ENCODE results near the gene WDR81.
"Not testable (repeated sequence)": the region's sequence is repeated elsewhere in the genome, so short reads cannot be mapped to it uniquely, and the experiment has no call there.

Gene WDR81

DNA sequence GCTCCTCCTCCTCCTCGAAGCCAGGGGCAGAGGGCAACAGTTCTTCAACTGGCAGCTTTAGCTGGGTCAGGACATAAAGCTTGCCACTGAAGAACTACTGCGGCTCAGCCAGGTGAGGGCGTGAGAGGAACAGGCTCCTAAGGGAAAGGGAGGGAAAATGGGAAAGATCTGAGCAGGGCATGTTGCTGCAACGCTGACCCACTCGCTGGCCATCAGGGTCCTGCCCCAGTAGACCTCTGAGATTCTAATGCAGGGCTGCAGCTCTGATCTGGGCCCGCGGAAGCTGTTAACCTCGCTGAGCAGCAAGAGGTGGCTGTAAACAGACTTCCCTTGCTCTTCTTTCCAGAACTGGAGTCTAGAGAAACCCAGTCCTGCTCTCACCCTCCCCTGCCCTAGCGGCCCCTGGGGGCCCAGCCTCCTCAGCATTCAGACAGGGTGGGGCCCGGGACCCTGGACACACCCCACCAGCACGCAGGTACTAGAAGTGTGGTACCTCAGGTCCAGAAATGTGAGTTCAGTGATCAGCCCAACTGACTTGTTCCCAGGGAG, 10.6 kb upstream of the WDR81 start:
- no peak for DNase-seq

DNA sequence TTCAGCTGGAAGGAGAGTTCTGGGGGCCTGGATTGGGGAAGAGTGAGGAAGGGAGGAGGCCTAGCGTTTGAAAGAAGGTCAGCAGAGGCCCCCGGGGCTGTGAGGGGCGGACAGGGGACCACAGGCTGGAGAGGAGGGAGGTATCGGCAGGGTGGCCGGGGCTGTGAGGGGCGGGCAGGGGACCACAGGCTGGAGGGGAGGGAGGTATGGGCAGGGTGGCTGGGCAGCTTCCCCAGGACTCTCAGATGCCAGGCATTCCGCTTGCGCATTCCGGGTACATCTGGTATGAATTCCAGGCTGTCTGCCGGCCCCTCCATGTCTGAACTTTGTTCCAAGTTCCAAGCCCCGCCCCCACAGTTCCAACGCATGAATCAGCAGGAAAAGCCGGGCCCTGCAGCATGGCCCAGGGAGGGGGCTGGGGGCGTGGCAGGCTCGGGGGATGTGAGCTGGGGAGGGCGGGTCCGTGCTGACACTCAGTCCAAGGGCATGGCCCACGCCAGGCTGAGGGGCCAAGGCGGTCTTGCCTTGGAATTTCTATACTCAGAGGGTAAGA, 10.0 kb upstream of the WDR81 start:
- no peak for DNase-seq

DNA sequence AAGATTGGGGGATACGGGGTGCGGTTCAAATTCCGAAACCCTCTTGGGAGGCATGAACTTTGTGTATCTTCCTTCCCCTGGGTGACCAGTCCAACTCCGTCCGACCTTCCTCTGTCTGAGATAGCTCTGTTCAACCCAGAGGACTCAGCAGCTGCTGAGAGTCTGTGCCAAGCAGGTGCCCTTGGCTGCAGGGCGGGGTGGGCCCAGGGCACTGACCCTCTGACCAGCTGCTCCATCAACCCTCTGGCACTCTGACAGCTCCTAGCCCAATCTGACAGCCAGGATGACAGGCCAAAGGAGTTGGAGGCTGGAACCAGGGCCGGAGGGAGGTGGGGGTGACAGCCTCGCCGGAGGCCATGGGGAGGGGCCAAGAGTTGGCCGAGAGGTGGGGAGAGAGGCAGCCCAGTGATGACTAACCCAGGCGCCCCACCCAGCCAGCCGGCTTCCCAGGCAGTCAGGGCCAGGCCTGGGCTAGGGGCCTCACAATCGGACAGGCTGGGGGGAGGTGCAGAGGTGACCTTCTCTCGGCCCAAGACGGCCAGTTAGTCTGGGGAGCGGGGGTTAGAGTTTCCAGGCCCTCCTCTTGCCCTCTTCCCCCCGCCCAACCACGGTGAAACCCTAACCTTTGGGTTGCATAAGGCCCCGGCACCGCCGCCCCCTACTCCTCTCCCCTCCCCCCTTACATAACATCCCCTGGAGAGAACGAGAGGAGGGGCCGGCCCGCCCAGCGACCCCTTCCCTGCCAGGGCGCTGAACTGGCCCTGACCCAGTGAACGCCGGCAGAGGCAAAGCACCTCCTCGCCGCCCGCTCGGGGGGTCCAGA, 9.3 kb upstream of the WDR81 start:
- no peak for DNase-seq

DNA sequence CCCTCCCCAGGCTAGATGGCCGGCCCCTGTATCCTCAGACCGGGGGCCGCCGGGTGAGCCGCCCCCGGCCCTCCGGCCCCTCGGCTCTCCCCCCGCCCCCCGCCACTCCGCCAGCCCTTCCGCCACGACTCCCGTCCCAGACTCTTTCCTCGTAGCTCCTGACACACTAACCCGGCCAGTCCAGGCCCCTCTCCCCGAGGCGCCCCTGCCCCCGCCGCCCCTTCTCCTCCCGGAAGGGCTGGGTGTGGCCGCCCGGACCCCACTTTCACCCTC, 8.8 kb upstream of the WDR81 start:
- DNase-seq = no peak

DNA sequence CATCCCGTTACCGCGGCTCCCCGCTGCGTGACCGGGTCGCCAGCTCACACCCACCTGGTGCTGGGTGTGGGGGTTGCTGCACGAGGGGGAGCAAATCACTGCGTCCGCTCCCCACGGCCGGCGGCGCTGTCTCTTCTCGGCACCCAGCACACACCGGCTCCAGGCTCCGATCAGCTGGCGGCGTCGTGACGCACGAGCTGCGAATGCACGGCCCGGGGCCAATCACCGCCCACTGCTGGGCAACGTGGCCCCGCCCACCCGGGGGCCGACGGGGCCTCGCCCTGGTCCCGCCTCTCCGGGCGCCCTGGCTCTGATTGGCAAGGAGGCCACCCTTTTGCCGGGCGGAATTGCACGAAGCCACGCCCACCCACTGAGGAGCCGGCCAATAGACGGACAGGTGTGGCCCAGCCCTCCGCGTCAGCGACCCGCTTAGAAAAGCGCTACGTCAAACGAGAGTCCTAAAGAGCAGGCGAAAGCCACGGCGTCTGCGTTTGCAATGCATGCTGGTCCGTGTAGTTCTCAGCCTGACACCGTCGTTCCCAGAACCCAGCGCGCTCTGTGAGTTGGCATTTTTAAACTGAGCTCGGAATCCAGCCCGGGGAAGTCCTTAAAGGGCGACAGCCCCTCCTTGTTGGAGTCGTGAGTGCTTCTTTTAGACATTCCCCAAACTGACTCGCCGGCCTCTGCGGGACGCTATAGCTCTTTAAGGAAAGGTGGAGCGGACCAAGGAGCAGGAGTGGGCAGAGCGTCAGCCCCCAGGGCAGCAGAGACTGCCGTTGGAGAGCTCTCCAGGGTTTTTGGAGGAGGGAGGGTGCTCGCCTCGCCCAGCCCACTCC, 8.2 kb upstream of the WDR81 start:
- peak; percentile 98 for DNase-seq

DNA sequence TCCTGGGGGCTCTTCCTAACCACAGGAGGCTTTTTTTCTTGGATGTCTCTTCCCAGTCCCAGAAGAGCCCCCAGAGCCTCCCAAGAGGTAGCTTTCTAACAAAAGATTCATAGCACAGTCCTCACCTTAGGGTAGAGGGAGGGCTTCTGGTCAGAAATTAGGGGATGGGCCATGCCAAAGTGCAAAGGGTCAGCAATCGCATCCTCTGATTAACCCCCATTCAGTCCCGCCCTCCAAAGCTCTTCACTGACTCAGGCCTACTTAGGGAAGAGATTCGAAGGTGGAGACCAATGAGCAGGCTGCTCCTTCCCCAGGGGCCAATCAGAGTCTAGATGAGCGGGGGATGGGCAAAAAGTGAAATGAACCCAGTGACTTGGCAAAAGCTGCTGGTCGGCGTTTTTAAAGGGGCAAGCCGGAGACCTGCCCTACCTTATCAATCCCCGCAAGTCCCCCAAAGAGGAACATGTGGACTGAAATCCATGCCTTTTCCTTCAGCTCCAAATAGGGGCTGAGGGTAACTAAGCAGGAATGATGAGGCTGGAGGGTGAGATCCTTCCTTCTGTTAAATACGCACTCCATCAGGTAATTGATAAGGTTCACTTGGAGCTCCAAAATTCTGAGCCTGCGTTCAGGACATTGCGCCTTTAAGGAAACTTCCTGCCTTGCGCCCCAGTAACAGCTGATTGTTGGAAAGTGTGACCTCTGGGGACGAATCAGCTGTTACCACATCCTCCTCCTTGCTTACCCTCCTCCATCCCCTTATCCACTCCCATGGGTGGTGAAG, 7.4 kb upstream of the WDR81 start:
- DNase-seq = peak; percentile 89

DNA sequence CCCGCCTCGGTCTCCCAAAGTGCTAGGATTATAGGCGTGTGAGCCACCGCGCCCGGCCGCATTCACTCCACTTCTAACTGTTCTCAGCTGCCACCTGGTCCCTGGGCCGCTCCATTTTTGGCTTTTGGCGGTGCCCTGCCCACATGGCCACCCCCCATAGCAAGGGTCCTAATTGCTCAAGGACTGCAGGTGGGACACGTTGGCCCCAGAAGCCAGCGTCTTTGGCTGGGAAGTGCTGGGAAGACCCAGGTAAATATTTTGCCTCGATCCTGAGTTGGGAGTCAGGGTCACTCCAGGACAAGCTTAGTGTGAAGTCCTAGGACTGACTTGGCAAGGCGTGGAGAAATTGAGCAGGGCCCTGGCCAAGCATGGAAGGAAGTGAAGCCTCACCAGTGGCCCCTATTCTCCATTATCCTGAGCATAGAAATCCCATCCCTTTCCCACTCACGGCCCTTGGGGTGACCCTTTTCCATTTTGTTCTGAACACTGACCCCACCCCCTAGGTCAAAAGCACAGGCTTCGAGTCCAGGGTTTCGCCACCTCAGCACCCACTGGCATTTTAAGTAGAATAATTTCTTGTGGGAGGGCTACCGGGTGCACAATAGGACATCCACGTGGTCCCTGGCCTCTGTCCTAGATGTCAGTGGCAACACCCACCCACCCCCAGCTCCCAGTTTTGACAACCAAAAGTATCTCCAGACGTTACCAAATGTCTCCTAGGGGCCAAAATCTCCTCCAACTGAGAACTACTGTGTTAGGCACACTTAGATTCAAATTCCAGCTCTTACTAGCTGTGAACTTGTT, 5.9 kb upstream of the WDR81 start:
- no peak for DNase-seq

DNA sequence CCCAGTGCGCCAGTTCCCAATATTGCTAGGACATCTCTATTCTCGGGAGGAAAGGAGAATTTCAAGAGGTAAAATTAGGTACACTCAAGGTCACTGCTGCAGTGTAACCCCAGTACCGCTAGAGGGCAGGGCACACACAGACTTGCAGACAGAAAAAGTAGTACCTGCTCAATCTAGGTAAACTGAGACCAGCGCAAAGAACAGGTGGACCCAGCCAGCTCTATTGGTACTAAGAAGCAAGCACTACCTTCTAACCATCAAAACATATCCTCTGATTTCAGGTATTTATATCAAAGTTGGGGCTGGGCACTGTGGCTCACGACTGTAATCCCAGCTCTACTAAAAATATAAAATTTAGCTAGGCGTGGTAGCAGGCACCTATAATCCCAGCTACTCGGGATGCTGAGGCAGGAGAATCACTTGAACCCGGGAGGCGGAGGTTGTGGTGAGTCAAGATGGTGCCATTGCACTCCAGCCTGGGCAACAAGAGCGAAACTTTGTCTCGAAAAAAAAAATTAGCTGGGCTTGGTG, 3.6 kb upstream of the WDR81 start:
- no peak for DNase-seq

DNA sequence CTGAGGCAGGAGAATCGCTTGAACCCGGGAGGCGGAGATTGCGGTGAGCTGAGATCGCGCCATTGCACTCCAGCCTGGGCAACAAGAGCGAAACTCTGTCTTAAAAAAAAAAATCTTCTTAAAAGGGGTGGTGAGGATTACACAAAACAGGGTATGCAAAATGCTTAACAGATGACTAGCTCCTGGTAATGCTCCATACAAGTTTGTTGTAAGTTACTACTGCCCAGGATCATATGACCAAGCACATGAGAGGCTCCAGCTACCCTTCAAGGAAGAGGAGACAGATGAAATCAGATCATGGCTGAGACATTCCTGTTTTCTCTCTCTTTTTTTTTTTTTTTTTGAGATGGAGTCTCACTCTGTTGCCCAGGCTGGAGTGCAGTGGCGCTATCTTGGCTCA, 2.5 kb upstream of the WDR81 start:
- not testable (repeated sequence) for DNase-seq

DNA sequence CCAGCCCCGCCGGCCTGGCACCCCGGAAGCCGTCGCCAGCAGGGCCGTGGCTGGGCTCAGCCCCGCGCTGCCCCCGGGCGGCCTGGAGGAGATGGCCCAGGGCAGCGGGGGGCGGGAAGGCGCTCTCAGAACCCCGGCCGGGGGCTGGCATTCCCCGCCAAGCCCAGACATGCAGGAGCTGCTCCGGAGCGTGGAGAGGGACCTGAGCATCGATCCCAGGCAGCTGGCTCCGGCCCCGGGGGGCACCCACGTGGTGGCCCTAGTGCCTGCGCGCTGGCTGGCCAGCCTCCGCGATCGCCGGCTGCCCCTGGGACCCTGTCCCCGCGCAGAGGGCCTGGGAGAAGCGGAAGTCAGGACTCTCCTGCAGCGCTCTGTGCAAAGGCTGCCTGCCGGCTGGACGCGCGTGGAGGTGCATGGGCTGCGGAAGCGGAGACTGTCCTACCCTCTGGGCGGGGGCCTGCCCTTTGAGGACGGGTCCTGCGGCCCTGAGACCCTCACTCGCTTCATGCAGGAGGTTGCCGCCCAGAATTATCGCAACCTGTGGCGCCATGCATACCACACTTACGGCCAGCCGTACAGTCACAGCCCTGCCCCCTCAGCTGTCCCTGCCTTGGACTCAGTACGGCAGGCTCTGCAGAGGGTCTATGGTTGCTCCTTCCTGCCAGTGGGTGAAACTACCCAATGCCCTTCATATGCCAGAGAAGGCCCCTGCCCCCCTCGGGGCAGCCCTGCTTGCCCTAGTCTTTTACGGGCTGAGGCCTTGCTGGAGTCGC, 551 bp downstream of the WDR81 start:
- DNase-seq = no peak

DNA sequence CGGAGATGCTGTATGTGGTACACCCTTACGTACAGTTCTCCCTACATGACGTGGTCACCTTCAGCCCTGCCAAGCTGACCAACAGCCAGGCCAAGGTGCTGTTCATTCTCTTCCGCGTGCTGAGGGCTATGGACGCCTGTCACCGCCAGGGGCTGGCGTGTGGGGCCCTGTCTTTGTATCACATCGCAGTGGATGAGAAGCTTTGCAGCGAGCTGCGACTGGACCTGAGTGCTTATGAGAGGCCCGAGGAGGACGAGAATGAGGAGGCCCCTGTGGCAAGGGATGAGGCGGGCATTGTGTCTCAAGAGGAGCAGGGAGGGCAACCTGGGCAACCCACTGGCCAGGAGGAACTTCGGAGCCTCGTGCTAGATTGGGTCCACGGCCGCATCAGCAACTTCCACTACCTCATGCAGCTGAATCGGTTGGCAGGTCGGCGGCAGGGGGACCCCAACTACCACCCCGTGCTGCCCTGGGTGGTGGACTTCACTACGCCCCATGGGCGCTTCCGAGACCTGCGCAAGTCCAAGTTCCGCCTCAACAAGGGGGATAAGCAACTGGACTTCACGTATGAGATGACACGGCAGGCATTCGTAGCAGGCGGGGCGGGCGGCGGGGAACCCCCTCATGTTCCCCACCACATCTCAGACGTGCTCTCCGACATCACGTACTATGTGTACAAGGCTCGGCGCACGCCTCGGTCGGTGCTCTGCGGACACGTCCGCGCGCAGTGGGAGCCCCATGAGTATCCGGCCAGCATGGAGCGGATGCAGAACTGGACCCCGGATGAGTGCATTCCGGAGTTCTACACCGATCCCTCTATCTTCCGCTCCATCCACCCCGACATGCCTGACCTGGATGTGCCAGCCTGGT, 1.4 kb downstream of the WDR81 start:
- no peak for DNase-seq

DNA sequence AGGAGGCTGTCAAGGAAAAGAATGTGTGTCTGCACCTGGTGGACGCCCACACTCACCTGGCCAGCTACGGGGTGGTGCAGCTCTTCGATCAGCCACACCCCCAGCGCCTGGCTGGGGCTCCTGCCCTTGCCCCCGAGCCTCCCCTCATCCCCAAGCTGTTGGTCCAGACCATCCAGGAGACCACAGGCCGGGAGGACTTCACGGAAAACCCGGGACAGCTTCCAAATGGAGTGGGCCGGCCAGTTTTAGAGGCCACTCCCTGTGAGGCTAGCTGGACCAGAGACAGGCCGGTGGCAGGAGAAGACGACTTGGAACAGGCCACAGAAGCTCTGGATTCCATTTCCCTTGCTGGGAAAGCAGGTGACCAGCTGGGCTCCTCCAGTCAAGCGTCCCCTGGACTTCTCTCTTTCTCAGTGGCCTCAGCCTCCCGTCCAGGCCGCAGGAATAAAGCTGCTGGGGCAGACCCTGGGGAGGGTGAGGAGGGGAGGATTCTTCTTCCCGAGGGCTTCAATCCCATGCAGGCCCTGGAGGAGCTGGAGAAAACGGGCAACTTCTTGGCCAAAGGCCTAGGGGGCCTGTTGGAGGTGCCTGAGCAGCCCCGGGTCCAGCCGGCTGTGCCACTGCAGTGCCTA, 2.2 kb downstream of the WDR81 start:
- no peak for DNase-seq

DNA sequence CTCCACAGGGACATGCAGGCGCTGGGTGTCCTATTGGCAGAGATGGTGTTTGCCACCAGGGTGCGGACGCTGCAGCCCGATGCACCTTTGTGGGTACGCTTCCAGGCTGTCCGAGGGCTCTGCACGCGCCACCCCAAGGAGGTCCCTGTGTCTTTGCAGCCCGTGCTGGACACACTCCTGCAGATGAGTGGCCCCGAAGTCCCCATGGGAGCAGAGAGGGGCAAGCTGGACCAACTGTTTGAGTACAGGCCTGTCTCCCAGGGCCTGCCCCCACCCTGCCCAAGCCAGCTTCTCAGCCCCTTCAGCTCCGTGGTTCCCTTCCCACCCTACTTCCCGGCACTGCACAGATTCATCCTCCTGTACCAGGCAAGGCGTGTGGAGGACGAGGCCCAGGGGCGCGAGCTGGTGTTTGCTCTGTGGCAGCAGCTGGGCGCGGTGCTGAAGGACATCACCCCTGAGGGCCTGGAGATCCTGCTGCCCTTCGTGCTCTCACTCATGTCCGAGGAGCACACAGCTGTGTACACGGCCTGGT, 2.8 kb downstream of the WDR81 start:
- DNase-seq = no peak

DNA sequence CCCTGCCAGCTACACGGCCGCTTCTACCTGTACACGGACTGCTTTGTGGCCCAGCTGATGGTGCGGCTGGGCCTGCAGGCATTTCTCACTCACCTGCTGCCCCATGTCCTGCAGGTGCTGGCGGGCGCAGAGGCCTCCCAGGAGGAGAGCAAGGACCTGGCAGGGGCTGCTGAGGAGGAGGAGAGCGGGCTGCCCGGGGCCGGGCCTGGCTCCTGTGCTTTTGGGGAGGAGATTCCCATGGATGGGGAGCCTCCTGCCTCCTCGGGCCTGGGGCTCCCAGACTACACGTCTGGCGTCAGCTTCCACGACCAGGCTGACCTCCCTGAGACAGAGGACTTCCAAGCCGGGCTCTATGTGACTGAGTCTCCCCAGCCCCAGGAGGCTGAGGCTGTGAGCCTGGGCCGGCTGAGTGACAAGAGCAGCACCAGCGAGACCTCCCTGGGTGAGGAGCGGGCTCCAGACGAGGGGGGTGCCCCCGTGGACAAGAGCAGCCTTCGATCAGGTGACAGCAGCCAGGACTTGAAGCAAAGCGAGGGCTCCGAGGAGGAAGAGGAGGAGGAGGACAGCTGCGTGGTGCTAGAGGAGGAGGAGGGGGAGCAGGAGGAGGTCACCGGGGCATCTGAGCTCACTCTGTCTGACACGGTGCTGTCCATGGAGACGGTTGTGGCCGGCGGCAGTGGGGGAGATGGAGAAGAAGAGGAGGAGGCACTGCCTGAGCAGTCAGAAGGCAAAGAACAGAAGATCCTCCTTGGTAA, 3.5 kb downstream of the WDR81 start:
- no peak for DNase-seq

DNA sequence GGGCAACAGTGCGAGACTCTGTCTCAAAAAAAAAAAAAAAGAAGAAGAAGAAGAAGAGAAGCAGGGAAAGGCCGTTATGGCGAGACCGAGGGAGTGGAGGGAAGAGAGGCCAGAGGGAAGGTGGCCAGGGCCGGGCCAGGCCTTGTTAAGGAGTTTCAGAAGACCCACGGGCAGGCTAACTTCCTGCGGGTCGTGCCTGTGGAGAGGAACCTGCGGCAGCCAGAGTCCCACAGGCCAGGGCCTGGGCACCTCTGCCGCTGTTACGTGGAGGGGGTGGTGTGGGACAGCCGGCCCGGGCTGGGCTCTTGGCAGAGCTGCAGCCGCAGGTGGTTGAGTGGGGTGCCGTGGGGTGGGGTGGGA, 5.4 kb downstream of the WDR81 start:
- no peak for DNase-seq

DNA sequence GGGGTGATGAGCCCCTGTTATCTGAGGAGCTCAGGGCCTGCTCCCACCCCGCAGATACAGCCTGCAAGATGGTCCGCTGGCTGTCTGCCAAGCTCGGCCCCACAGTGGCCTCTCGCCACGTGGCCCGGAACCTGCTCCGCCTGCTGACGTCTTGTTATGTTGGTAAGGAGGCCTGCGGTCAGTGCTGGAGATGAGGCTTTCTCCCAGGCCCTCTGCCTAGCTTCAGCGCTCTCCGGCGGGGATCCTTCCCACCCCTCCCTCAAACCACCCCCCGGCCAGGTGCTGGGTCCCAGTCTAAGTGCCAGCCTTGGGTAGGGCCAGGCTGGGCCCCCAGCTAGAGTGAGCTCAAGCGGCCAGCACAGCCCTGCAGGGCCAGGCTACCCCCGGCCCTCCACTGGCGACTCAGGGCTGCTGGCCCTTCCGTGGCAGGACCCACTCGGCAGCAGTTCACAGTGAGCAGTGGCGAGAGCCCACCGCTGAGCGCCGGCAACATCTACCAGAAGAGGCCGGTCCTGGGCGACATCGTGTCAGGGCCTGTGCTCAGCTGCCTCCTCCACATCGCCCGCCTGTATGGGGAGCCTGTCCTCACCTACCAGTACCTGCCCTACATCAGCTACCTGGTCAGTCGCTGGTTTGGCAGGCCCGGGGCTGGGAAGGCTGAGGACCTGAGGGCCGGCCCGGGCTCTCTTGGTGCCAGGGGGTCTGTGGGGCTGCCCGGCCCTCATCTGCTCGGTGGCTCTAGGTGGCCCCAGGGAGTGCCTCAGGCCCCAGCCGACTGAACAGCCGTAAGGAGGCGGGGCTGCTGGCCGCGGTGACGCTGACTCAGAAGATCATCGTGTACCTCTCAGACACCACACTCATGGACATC, 6.1 kb downstream of the WDR81 start:
- DNase-seq = no peak

DNA sequence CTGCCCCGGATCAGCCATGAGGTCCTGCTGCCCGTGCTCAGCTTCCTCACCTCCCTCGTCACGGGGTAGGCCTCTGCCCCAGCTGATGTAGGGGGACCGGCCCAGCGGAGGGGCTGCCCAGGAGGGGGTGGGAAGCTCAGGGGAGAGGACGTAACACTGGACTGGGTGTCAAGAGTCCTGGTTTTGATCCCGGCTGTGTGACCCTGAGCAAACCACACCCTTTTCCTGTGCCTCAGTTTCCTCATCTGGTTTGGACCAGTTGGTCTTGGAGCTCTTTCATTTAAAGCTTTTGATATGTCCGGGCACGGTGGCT, 6.6 kb downstream of the WDR81 start:
- DNase-seq = no peak
